Lower lobe of right lung (tissue), 2 donors: Measurements from ENCODE around the gene TTLL12. TPM values are rescaled to one million over a fixed set of nuclear protein-coding genes. Genes with fewer than 3 reads are reported as not detected.

Experiments
- ATAC-seq, 2 donors: fragments of 200-7000 bp; cut with Tn5 transposase; one replicate each; pipeline ENCODE4 v1.9.1; 2020 to 2022; ENCODE audit warnings: mild to moderate bottlenecking in 2 of 2, moderate library complexity in 2 of 2
- DNase-seq: peaks from one replicate; pipeline ENCODE4 v3.0.0-alpha.2; 2020
- H3K27ac ChIP-seq: fragments of 200-600 bp; one replicate; pipeline ENCODE4 v1.8.0; 2022
- H3K27me3 ChIP-seq: fragments of 200-600 bp; one replicate; pipeline ENCODE4 v1.8.0; 2022; ENCODE audit warnings: low read depth
- H3K36me3 ChIP-seq: fragments of 200-600 bp; one replicate; pipeline ENCODE4 v1.8.0; 2022; ENCODE audit warnings: mild to moderate bottlenecking
- H3K4me1 ChIP-seq: fragments of 200-600 bp; one replicate; pipeline ENCODE4 v1.8.0; 2022
- H3K4me3 ChIP-seq: fragments of 200-600 bp; one replicate; pipeline ENCODE4 v1.8.0; 2022; ENCODE audit warnings: mild to moderate bottlenecking
- H3K9me3 ChIP-seq: fragments of 200-600 bp; one replicate; pipeline ENCODE4 v1.8.0; 2022
- intact Hi-C: fragments of 100-400 bp; cut with DNase I; formaldehyde crosslinking; loops from one replicate; pipeline ENCODE4 v1.11.0; 2022
- total RNA-seq: library from RNA; stranded (reverse); fragmentation: NEBNext Ultra II Directional; extraction: Animal tissue kit (Norgen Biotek cat#: 25700); gene quantifications from one replicate; pipeline ENCODE4 v1.2.1, GENCODE V29; 2021
- TF ChIP-seq, protein P1 (sequence below): fragments of 200-600 bp; IDR thresholded peaks from one replicate; pipeline ENCODE4 v1.8.0; 2022; ENCODE audit warnings: antibody characterized with exemption, mild to moderate bottlenecking
- donor health status: DM: no; HTN: yes; CAD: no; lungs with severe emphysema.

The TTLL12 gene
- total RNA-seq, 1 donor from 2014 or later = 21.6 TPM

DNA sequence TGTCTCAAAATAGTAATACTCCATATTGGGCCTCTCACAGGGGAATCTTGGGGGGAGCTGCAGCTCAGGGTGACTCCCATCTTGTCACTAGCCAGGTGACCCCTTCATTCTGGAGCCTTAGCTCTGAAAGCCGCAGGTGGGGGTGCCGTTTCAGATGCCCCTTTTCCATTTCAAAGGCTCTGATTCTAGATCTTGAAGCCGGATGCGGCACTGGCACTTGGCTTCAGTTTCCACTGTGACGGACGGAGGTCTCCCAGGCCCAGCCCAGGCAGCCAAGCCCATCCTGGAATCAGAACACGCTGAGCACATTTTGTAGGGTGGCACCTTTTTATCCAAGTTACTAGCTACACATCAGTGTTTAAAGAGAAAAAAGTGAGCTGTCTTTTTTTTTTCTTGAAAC is 70.0 kb downstream of the TTLL12 start:
- intact Hi-C loops = no loop called here
- no peak for ATAC-seq
- H3K4me1 ChIP-seq = no peaks in the 10 kb centered on the region
- no peaks in the 10 kb centered on the region for H3K9me3 ChIP-seq
- DNase-seq = no peak
- TF ChIP-seq, protein P1, sequence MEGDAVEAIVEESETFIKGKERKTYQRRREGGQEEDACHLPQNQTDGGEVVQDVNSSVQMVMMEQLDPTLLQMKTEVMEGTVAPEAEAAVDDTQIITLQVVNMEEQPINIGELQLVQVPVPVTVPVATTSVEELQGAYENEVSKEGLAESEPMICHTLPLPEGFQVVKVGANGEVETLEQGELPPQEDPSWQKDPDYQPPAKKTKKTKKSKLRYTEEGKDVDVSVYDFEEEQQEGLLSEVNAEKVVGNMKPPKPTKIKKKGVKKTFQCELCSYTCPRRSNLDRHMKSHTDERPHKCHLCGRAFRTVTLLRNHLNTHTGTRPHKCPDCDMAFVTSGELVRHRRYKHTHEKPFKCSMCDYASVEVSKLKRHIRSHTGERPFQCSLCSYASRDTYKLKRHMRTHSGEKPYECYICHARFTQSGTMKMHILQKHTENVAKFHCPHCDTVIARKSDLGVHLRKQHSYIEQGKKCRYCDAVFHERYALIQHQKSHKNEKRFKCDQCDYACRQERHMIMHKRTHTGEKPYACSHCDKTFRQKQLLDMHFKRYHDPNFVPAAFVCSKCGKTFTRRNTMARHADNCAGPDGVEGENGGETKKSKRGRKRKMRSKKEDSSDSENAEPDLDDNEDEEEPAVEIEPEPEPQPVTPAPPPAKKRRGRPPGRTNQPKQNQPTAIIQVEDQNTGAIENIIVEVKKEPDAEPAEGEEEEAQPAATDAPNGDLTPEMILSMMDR = no peak
- H3K27me3 ChIP-seq = peaks cover 4% of the 10 kb centered on the region
- H3K36me3 ChIP-seq = no peaks in the 10 kb centered on the region
- no peak overlapping the region for H3K4me3 ChIP-seq
- H3K27ac ChIP-seq = no peak overlapping the region

Other genes with a start within 250 kb of the TTLL12 start
- gene PACSIN2, start 172.0 kb downstream of the TTLL12 start, total RNA-seq = 104 TPM
- 5.4 TPM for gene TTLL1, start 97.7 kb downstream of the TTLL12 start, total RNA-seq
- 1.6 TPM for gene BIK, start 76.4 kb downstream of the TTLL12 start, total RNA-seq
- 11.7 TPM for gene MCAT, start 43.7 kb downstream of the TTLL12 start, total RNA-seq
- gene TSPO, start 35.6 kb downstream of the TTLL12 start, total RNA-seq = 294 TPM
- 16.6 TPM for gene SCUBE1, start 156.2 kb upstream of the TTLL12 start, total RNA-seq
- gene MPPED1, start 224.9 kb upstream of the TTLL12 start, total RNA-seq = not detected